ENCODE results near the gene CCM2.
"Not testable (repeated sequence)": the region's sequence is repeated elsewhere in the genome, so short reads cannot be mapped to it uniquely, and the experiment has no call there.

The CCM2 gene

DNA sequence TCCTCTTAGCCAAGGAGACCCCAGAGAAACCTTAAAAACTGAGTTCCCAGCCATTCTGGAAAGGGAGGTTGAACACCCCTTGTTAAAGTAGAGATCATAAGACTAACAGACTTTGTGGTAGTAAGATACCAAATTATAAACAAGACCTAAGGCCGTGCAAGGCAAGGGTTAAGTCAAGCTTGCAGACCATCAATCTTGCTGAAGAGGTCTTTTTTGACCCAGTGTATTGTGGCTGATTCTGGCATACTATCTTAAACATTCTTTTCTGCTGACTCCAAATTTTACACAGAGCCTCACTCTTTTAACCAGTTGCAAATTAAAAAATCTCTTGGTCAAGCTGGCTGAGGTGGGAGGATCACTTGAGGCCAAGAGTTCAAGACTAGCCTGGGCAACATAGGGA lies 112.6 kb downstream of the CCM2 start:
- Histone ChIP-seq H3K9me3 (ENCODE audit: control insufficient read depth in 1 of 2, low read length in 2 of 2) (no peaks in the 10 kb centered on the region), H3K27ac (ENCODE audit: low read depth, low read length) (no peak overlapping the region), H3K36me3 (ENCODE audit: control insufficient read depth in 1 of 2, insufficient read depth in 2 of 2, low read length in 2 of 2) (peaks cover 12 to 17% of the 10 kb centered on the region in 2 donors), H3K4me3 (ENCODE audit: low read depth in 1 of 2, low read length in 2 of 2) (peak overlapping the region in 1 of 2 donors; percentile 99), H3K9ac (ENCODE audit: low read depth in 1 of 2, low read length in 2 of 2) (no peak overlapping the region), H3K27me3 (ENCODE audit: control insufficient read depth in 1 of 2, insufficient read depth in 2 of 2, low read length in 2 of 2) (peaks cover 0 to 6% of the 10 kb centered on the region in 2 donors), H3K4me1 (ENCODE audit: control insufficient read depth in 1 of 2, insufficient read depth in 2 of 2, low read length in 2 of 2) (peaks cover 24 to 34% of the 10 kb centered on the region in 2 donors)

GRCh38 chr7:45114257-45114656 lies 114.3 kb downstream of the CCM2 start:
- not testable (repeated sequence) for H3K4me3 ChIP-seq (ENCODE audit: low read depth in 1 of 2, low read length in 2 of 2); H3K9me3 ChIP-seq (ENCODE audit: control insufficient read depth in 1 of 2, low read length in 2 of 2); H3K36me3 ChIP-seq (ENCODE audit: control insufficient read depth in 1 of 2, insufficient read depth in 2 of 2, low read length in 2 of 2); H3K27me3 ChIP-seq (ENCODE audit: control insufficient read depth in 1 of 2, insufficient read depth in 2 of 2, low read length in 2 of 2); H3K9ac ChIP-seq (ENCODE audit: low read depth in 1 of 2, low read length in 2 of 2); H3K27ac ChIP-seq (ENCODE audit: low read depth, low read length)
- H3K4me1 ChIP-seq (ENCODE audit: control insufficient read depth in 1 of 2, insufficient read depth in 2 of 2, low read length in 2 of 2), result peaks cover 8 to 18% of the 10 kb centered on the region in 2 donors

GRCh38 chr7:45114926-45115325 lies 114.9 kb downstream of the CCM2 start:
- Histone ChIP-seq H3K4me1 (ENCODE audit: control insufficient read depth in 1 of 2, insufficient read depth in 2 of 2, low read length in 2 of 2) (peaks cover 7 to 15% of the 10 kb centered on the region in 2 donors), H3K27me3 (ENCODE audit: control insufficient read depth in 1 of 2, insufficient read depth in 2 of 2, low read length in 2 of 2) (peaks cover 0 to 6% of the 10 kb centered on the region in 2 donors), H3K27ac (ENCODE audit: low read depth, low read length) (no peak overlapping the region), H3K9me3 (ENCODE audit: control insufficient read depth in 1 of 2, low read length in 2 of 2) (no peaks in the 10 kb centered on the region), H3K4me3 (ENCODE audit: low read depth in 1 of 2, low read length in 2 of 2) (no peak overlapping the region), H3K36me3 (ENCODE audit: control insufficient read depth in 1 of 2, insufficient read depth in 2 of 2, low read length in 2 of 2) (no peaks in the 10 kb centered on the region), H3K9ac (ENCODE audit: low read depth in 1 of 2, low read length in 2 of 2) (no peak overlapping the region)

DNA sequence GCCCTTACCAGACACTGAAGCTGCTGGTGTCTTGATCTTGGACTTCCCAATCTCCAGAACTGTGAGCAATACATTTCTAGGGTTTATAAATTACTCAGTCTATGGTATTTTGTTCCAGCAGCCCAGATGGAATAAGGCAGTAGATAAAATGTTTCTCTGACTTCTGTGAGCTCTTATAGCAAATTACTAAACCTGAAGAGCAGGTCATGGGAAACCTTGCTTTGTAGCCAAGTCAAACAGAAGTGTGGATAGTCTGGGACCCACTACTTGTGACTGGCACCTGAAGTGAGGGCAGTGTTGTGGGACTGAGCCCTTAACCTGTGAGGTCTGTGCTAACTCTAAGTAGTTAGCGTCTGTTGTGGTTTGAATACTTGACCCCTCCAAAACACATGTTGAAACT lies 116.0 kb downstream of the CCM2 start:
- H3K4me1 ChIP-seq (ENCODE audit: control insufficient read depth in 1 of 2, insufficient read depth in 2 of 2, low read length in 2 of 2), result peaks cover 0 to 5% of the 10 kb centered on the region in 2 donors
- H3K27ac ChIP-seq (ENCODE audit: low read depth, low read length), result no peak overlapping the region
- peaks cover 0 to 6% of the 10 kb centered on the region in 2 donors for H3K27me3 ChIP-seq (ENCODE audit: control insufficient read depth in 1 of 2, insufficient read depth in 2 of 2, low read length in 2 of 2)
- H3K4me3 ChIP-seq (ENCODE audit: low read depth in 1 of 2, low read length in 2 of 2), result no peak overlapping the region
- no peak overlapping the region for H3K9ac ChIP-seq (ENCODE audit: low read depth in 1 of 2, low read length in 2 of 2)
- no peaks in the 10 kb centered on the region for H3K36me3 ChIP-seq (ENCODE audit: control insufficient read depth in 1 of 2, insufficient read depth in 2 of 2, low read length in 2 of 2)
- H3K9me3 ChIP-seq (ENCODE audit: control insufficient read depth in 1 of 2, low read length in 2 of 2), result no peaks in the 10 kb centered on the region

DNA sequence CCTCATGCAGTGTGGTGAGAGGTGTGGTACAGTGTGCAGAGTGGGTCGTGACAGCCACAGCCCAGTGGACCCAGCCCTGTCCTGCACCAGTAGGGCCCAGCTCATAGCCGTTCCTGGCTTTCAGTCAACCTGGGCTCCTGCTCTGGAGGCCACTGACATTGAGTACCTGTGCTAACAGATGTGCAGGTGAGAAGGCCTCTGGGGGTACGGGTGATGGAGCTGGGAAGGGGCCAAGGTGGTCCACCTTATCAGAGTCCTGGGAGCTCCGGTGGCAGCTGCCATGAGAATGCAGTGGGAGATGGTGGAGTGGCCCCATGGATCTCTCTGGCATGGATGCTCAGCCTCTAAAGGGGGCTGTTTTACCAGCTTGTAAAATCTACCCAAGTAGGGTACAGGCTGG lies 117.6 kb downstream of the CCM2 start:
- no peaks in the 10 kb centered on the region for H3K4me1 ChIP-seq (ENCODE audit: control insufficient read depth in 1 of 2, insufficient read depth in 2 of 2, low read length in 2 of 2)
- no peak overlapping the region for H3K4me3 ChIP-seq (ENCODE audit: low read depth in 1 of 2, low read length in 2 of 2)
- peaks cover 0 to 6% of the 10 kb centered on the region in 2 donors for H3K27me3 ChIP-seq (ENCODE audit: control insufficient read depth in 1 of 2, insufficient read depth in 2 of 2, low read length in 2 of 2)
- no peak overlapping the region for H3K27ac ChIP-seq (ENCODE audit: low read depth, low read length)
- no peak overlapping the region for H3K9ac ChIP-seq (ENCODE audit: low read depth in 1 of 2, low read length in 2 of 2)
- no peaks in the 10 kb centered on the region for H3K9me3 ChIP-seq (ENCODE audit: control insufficient read depth in 1 of 2, low read length in 2 of 2)
- H3K36me3 ChIP-seq (ENCODE audit: control insufficient read depth in 1 of 2, insufficient read depth in 2 of 2, low read length in 2 of 2), result no peaks in the 10 kb centered on the region

DNA sequence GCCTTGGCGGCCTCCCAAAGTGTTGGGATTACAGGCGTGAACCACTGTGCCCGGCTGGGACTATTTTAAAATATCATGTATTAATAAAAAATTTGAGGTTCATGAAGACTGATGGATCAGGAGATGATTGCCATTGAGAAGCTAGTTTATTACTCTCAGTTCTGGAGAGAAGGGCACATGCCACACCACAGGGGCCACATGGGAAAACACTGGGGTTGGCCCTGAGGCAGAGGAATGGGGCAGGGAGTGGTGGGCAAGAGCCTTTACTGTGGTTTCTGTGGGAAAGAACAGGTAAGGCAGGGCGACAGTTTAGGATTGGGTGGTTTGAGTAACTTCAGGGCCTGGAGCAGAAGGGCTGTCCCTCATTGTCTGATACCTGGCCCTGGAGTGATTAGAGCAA lies 118.3 kb downstream of the CCM2 start:
- Histone ChIP-seq H3K27ac (ENCODE audit: low read depth, low read length) (no peak overlapping the region), H3K4me1 (ENCODE audit: control insufficient read depth in 1 of 2, insufficient read depth in 2 of 2, low read length in 2 of 2) (no peaks in the 10 kb centered on the region), H3K36me3 (ENCODE audit: control insufficient read depth in 1 of 2, insufficient read depth in 2 of 2, low read length in 2 of 2) (no peaks in the 10 kb centered on the region)

DNA sequence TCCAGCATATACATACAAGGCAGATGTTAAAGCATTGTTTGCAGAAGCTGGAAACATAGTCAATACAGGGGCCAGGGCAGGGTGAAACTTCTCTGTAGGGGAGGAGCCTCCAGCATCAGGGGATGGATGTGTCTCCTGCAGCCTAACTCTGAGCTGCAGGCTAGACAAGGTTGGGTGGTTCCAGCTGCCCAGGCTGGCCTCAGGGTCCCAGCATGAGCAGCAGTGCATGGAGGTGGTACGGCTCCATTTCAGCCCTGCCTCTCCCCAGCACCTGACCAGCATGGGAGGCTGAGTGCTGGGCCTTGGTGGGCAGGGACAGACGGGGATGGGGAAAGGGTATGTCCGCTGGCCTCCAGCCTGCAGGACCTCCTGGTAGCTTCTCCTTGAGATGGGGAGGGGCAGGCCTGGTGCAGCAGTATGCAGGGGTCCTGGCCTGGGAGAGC lies 118.9 kb downstream of the CCM2 start:
- no peaks in the 10 kb centered on the region for H3K9me3 ChIP-seq (ENCODE audit: control insufficient read depth in 1 of 2, low read length in 2 of 2)
- H3K27me3 ChIP-seq (ENCODE audit: control insufficient read depth in 1 of 2, insufficient read depth in 2 of 2, low read length in 2 of 2), result peaks cover 0 to 6% of the 10 kb centered on the region in 2 donors
- no peaks in the 10 kb centered on the region for H3K36me3 ChIP-seq (ENCODE audit: control insufficient read depth in 1 of 2, insufficient read depth in 2 of 2, low read length in 2 of 2)
- no peaks in the 10 kb centered on the region for H3K4me1 ChIP-seq (ENCODE audit: control insufficient read depth in 1 of 2, insufficient read depth in 2 of 2, low read length in 2 of 2)
- no peak overlapping the region for H3K27ac ChIP-seq (ENCODE audit: low read depth, low read length)
- no peak overlapping the region for H3K9ac ChIP-seq (ENCODE audit: low read depth in 1 of 2, low read length in 2 of 2)
- no peak overlapping the region for H3K4me3 ChIP-seq (ENCODE audit: low read depth in 1 of 2, low read length in 2 of 2)

More for the DNA sequence above, 118.3 kb downstream of the CCM2 start:
- Histone ChIP-seq H3K9me3 (ENCODE audit: control insufficient read depth in 1 of 2, low read length in 2 of 2) (no peaks in the 10 kb centered on the region), H3K9ac (ENCODE audit: low read depth in 1 of 2, low read length in 2 of 2) (no peak overlapping the region), H3K27me3 (ENCODE audit: control insufficient read depth in 1 of 2, insufficient read depth in 2 of 2, low read length in 2 of 2) (peaks cover 0 to 6% of the 10 kb centered on the region in 2 donors), H3K4me3 (ENCODE audit: low read depth in 1 of 2, low read length in 2 of 2) (no peak overlapping the region)

- Histone ChIP-seq H3K27me3 (ENCODE audit: control insufficient read depth in 1 of 2, insufficient read depth in 2 of 2, low read length in 2 of 2) (peaks cover 0 to 6% of the 10 kb centered on the region in 2 donors), H3K4me3 (ENCODE audit: low read depth in 1 of 2, low read length in 2 of 2) (no peak overlapping the region), H3K4me1 (ENCODE audit: control insufficient read depth in 1 of 2, insufficient read depth in 2 of 2, low read length in 2 of 2) (no peaks in the 10 kb centered on the region), H3K9ac (ENCODE audit: low read depth in 1 of 2, low read length in 2 of 2) (no peak overlapping the region), H3K27ac (ENCODE audit: low read depth, low read length) (no peak overlapping the region), H3K36me3 (ENCODE audit: control insufficient read depth in 1 of 2, insufficient read depth in 2 of 2, low read length in 2 of 2) (no peaks in the 10 kb centered on the region), H3K9me3 (ENCODE audit: control insufficient read depth in 1 of 2, low read length in 2 of 2) (no peaks in the 10 kb centered on the region)
Observed at GRCh38 chr7:45119550-45119949, 119.5 kb downstream of the CCM2 start.

GRCh38 chr7:45122975-45123860 lies 123.2 kb downstream of the CCM2 start:
- no peaks in the 10 kb centered on the region for H3K4me1 ChIP-seq (ENCODE audit: control insufficient read depth in 1 of 2, insufficient read depth in 2 of 2, low read length in 2 of 2)
- H3K27ac ChIP-seq (ENCODE audit: low read depth, low read length), result no peak overlapping the region
- no peak overlapping the region for H3K9ac ChIP-seq (ENCODE audit: low read depth in 1 of 2, low read length in 2 of 2)
- no peaks in the 10 kb centered on the region for H3K9me3 ChIP-seq (ENCODE audit: control insufficient read depth in 1 of 2, low read length in 2 of 2)
- no peak overlapping the region for H3K4me3 ChIP-seq (ENCODE audit: low read depth in 1 of 2, low read length in 2 of 2)
- H3K27me3 ChIP-seq (ENCODE audit: control insufficient read depth in 1 of 2, insufficient read depth in 2 of 2, low read length in 2 of 2), result no peaks in the 10 kb centered on the region
- H3K36me3 ChIP-seq (ENCODE audit: control insufficient read depth in 1 of 2, insufficient read depth in 2 of 2, low read length in 2 of 2), result no peaks in the 10 kb centered on the region

GRCh38 chr7:45123913-45124710 lies 124.1 kb downstream of the CCM2 start:
- no peak overlapping the region for H3K4me3 ChIP-seq (ENCODE audit: low read depth in 1 of 2, low read length in 2 of 2)
- no peak overlapping the region for H3K9ac ChIP-seq (ENCODE audit: low read depth in 1 of 2, low read length in 2 of 2)
- no peak overlapping the region for H3K27ac ChIP-seq (ENCODE audit: low read depth, low read length)
- H3K9me3 ChIP-seq (ENCODE audit: control insufficient read depth in 1 of 2, low read length in 2 of 2), result no peaks in the 10 kb centered on the region
- no peaks in the 10 kb centered on the region for H3K36me3 ChIP-seq (ENCODE audit: control insufficient read depth in 1 of 2, insufficient read depth in 2 of 2, low read length in 2 of 2)
- no peaks in the 10 kb centered on the region for H3K4me1 ChIP-seq (ENCODE audit: control insufficient read depth in 1 of 2, insufficient read depth in 2 of 2, low read length in 2 of 2)
- no peaks in the 10 kb centered on the region for H3K27me3 ChIP-seq (ENCODE audit: control insufficient read depth in 1 of 2, insufficient read depth in 2 of 2, low read length in 2 of 2)

All from duodenal mucosa (tissue), 2 donors.